Measurements from ENCODE around the gene TLR9. TPM values are rescaled to one million over a fixed set of nuclear protein-coding genes. Genes with fewer than 3 reads are reported as not detected.
A peak's percentile ranks its signal among the peaks of the same experiment; 100 is the strongest.
"Not testable (repeated sequence)": the region's sequence is repeated elsewhere in the genome, so short reads cannot be mapped to it uniquely, and the experiment has no call there.

Gene TLR9
- total and polyA plus RNA-seq, 12 donors, result under 0.01 to 0.61 (median 0.20) TPM; not detected in 5

- no peaks in the 10 kb centered on the region for H3K27me3 ChIP-seq
- DNase-seq, result peak; percentile 64 to 94 (median 90)
- peak overlapping the region; percentile 73 to 98 (median 89) for H3K27ac ChIP-seq
- no peak overlapping the region for H3K4me3 ChIP-seq
- no peaks in the 10 kb centered on the region for H3K36me3 ChIP-seq (replicated peaks in 1 of 2)
- 42 to 49% (median 46%) methylated on average over 5 of the region's 5 CpGs; no CpG with 5 or more reads in 1 of the 4 donors for WGBS, 4 donors
- H3K4me1 ChIP-seq (replicated peaks in 1 of 2), result peaks cover 18 to 30% of the 10 kb centered on the region in 2 donors
- intact Hi-C loops (cut with DNase I), result no loop called here
- TF ChIP-seq, protein P1, sequence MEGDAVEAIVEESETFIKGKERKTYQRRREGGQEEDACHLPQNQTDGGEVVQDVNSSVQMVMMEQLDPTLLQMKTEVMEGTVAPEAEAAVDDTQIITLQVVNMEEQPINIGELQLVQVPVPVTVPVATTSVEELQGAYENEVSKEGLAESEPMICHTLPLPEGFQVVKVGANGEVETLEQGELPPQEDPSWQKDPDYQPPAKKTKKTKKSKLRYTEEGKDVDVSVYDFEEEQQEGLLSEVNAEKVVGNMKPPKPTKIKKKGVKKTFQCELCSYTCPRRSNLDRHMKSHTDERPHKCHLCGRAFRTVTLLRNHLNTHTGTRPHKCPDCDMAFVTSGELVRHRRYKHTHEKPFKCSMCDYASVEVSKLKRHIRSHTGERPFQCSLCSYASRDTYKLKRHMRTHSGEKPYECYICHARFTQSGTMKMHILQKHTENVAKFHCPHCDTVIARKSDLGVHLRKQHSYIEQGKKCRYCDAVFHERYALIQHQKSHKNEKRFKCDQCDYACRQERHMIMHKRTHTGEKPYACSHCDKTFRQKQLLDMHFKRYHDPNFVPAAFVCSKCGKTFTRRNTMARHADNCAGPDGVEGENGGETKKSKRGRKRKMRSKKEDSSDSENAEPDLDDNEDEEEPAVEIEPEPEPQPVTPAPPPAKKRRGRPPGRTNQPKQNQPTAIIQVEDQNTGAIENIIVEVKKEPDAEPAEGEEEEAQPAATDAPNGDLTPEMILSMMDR (IDR thresholded peaks at IDR 0.05), result no peak
- peak in 1 of 2 donors; percentile 2 for TF ChIP-seq POLR2A (IDR thresholded peaks at IDR 0.05)
- H3K9me3 ChIP-seq (replicated peaks in 1 of 3), result no peaks in the 10 kb centered on the region
These were observed 43.2 kb downstream of the TLR9 start for GRCh38 chr3:52182196-52182595.

GRCh38 chr3:52181543-52181942, 43.9 kb downstream of the TLR9 start:
- Histone ChIP-seq H3K36me3 (replicated peaks in 1 of 2) (no peaks in the 10 kb centered on the region), H3K9me3 (replicated peaks in 1 of 3) (no peaks in the 10 kb centered on the region), H3K4me3 (no peak overlapping the region), H3K4me1 (replicated peaks in 1 of 2) (peaks cover 24 to 37% of the 10 kb centered on the region in 2 donors), H3K27me3 (no peaks in the 10 kb centered on the region), H3K27ac (peak overlapping the region; percentile 73 to 98 (median 89))
- TF ChIP-seq, protein P1 (IDR thresholded peaks at IDR 0.05), result no peak
- peak in 1 of 2 donors; percentile 68 for TF ChIP-seq POLR2A (IDR thresholded peaks at IDR 0.05)
- WGBS, 4 donors, result 28 to 39% (median 36%) methylated on average over 2 to 4 of the region's 4 CpGs
- intact Hi-C loops (cut with DNase I), result no loop called here
- DNase-seq, result peak; percentile 74 to 91 (median 87)

- TF ChIP-seq, protein P1 (IDR thresholded peaks at IDR 0.05), result no peak
- TF ChIP-seq POLR2A (IDR thresholded peaks at IDR 0.05), result no peak
- 94 to 100% (median 100%) methylated on average over 1 of the region's 1 CpG for WGBS, 4 donors
- intact Hi-C loops (cut with DNase I), result no loop called here
- Histone ChIP-seq H3K36me3 (replicated peaks in 1 of 2) (no peaks in the 10 kb centered on the region), H3K27me3 (no peaks in the 10 kb centered on the region), H3K9me3 (replicated peaks in 1 of 3) (no peaks in the 10 kb centered on the region), H3K4me3 (no peak overlapping the region), H3K4me1 (replicated peaks in 1 of 2) (peaks cover 26 to 41% of the 10 kb centered on the region in 2 donors), H3K27ac (peak overlapping the region; percentile 50 to 96 (median 89))
- DNase-seq, result peak in 1 of 7 donors; percentile 18
These were observed 46.9 kb downstream of the TLR9 start for GRCh38 chr3:52178537-52178936.

DNA sequence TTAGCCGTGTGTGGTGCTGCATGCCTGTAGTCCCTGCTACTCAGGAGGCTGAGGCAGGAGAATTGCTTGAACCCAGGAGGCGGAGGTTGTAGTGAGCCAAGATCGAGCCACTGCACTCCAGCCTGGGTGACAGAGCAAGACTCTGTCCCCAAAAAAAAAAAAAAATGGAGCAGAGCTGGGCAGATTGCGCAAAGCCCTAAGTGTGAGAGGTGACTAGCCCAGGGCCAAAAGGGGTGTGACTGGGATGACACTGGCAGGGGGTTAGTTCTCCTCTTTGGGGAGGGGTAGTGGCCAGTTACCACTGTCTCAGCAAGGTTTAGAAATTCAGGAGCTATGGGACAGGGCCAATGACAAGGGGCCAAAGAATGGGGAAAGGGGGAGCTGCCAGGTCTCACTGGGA, 47.3 kb downstream of the TLR9 start:
- H3K27me3 ChIP-seq; H3K9me3 ChIP-seq (replicated peaks in 1 of 3); H3K36me3 ChIP-seq (replicated peaks in 1 of 2); intact Hi-C loops (cut with DNase I); H3K4me3 ChIP-seq: not testable (repeated sequence)
- peak in 2 of 7 donors; percentile 26 to 68 for DNase-seq
- 59 to 77% (median 72%) methylated on average over 4 of the region's 4 CpGs for WGBS, 4 donors
- H3K4me1 ChIP-seq (replicated peaks in 1 of 2), result peaks cover 26 to 38% of the 10 kb centered on the region in 2 donors
- H3K27ac ChIP-seq, result peak overlapping the region; percentile 50 to 96 (median 89)

DNA sequence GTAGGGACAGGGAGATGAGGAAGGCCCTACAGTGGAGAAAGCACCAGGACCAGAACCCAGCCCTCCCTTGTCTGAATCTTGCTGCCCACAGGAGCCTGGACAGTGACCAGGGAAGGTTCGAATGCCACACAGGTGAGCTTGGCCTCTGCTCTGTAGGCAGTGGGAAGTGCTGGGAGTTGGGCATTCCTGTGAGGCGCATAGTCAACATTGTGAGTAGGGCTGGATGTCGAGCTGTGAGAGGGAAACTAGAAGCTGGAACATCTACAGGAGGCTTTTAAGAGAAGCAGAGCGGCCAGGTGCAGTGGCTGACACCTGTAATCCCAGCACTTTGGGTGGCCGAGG, 47.8 kb downstream of the TLR9 start:
- H3K27me3 ChIP-seq, result no peaks in the 10 kb centered on the region
- H3K4me3 ChIP-seq, result no peak overlapping the region
- H3K36me3 ChIP-seq (replicated peaks in 1 of 2), result no peaks in the 10 kb centered on the region
- peak in 1 of 7 donors; percentile 39 for DNase-seq
- peak overlapping the region; percentile 50 to 96 (median 89) for H3K27ac ChIP-seq
- H3K9me3 ChIP-seq (replicated peaks in 1 of 3), result no peaks in the 10 kb centered on the region
- TF ChIP-seq, protein P1 (IDR thresholded peaks at IDR 0.05), result no peak
- no peak for TF ChIP-seq POLR2A (IDR thresholded peaks at IDR 0.05)
- 69 to 85% (median 80%) methylated on average over 5 of the region's 5 CpGs for WGBS, 4 donors
- H3K4me1 ChIP-seq (replicated peaks in 1 of 2), result peaks cover 26 to 35% of the 10 kb centered on the region in 2 donors
- intact Hi-C loops (cut with DNase I), result no loop called here
